Calu3 (cell line): ENCODE data around the gene GARIN5A. TPM values are rescaled to one million over a fixed set of nuclear protein-coding genes. Genes with fewer than 3 reads are reported as not detected.

ENCODE experiments used
- BruUV-seq: library from RNA; stranded (reverse); fragments of 400-500 nt; replicated peaks from 2 replicates; lab custom pipeline; 2021; lab: Mats Ljungman, UMichigan
- CTCF ChIA-PET: fragments of 300-600 bp; sonication (Branson Sonifier 250); formaldehyde crosslinking; loops from one replicate; lab custom pipeline; 2022; ENCODE audit warnings: antibody characterized with exemption; lab: Charles Lee
- DNase-seq: peaks from one replicate; pipeline ENCODE4 v3.0.0; 2022
- H3K27ac Mint-ChIP-seq: one replicate; pipeline ENCODE4 v1.8.0; 2022; ENCODE audit warnings: mixed read lengths; ENCODE audit not compliant: unreplicated experiment
- H3K27me3 Mint-ChIP-seq: one replicate; pipeline ENCODE4 v1.8.0; 2022; ENCODE audit warnings: mixed read lengths; ENCODE audit not compliant: unreplicated experiment
- H3K36me3 Mint-ChIP-seq: one replicate; pipeline ENCODE4 v1.8.0; 2022; ENCODE audit warnings: mild to moderate bottlenecking, moderate library complexity, mixed read lengths; ENCODE audit not compliant: insufficient read depth, unreplicated experiment
- H3K4me1 Mint-ChIP-seq: one replicate; pipeline ENCODE4 v1.8.0; 2022; ENCODE audit warnings: mild to moderate bottlenecking, low read depth, mixed read lengths; ENCODE audit not compliant: unreplicated experiment
- H3K4me3 Mint-ChIP-seq: one replicate; pipeline ENCODE4 v1.8.0; 2022; ENCODE audit warnings: mild to moderate bottlenecking, low read depth, moderate library complexity, mixed read lengths; ENCODE audit not compliant: unreplicated experiment
- H3K9me3 Mint-ChIP-seq: one replicate; pipeline ENCODE4 v1.8.0; 2022; ENCODE audit warnings: low read depth, mixed read lengths; ENCODE audit not compliant: unreplicated experiment
- CTCF ChIP-seq: fragments of 200-600 bp; IDR thresholded peaks from one replicate; pipeline ENCODE4 v1.8.0; 2022; ENCODE audit warnings: antibody characterized with exemption; ENCODE audit not compliant: unreplicated experiment
- intact Hi-C: fragments of 100-400 bp; cut with micrococcal nuclease; formaldehyde crosslinking; loops from one replicate; pipeline ENCODE4 v1.10.0; 2022; ENCODE audit not compliant: unreplicated experiment
- total RNA-seq: library from RNA; stranded (reverse); gene quantifications from 2 replicates; pipeline ENCODE4 v1.2.3, GENCODE V29; 2022

GARIN5A gene
- total RNA-seq, 1 experiment from 2014 or later: 6.0 TPM

- no peak overlapping the region for H3K4me3 Mint-ChIP-seq
- CTCF ChIA-PET: interaction anchor here (0.6 kb wide), 1 partner anchor 174 kb away, joined by 4 read pairs; no protein-coding TSS in a partner anchor
These were observed 56.5 kb downstream of the GARIN5A start for GRCh38 chr19:50420127-50420526.

GRCh38 chr19:50419580-50420035 is 57.0 kb downstream of the GARIN5A start:
- no peak overlapping the region for H3K4me3 Mint-ChIP-seq
- CTCF ChIA-PET: interaction anchor here (0.6 kb wide), 1 partner anchor 174 kb away, joined by 4 read pairs; no protein-coding TSS in a partner anchor
- no peak for DNase-seq
- no peak overlapping the region for H3K27ac Mint-ChIP-seq
- H3K36me3 Mint-ChIP-seq: no peaks in the 10 kb centered on the region
- no TSS peak for BruUV-seq
- intact Hi-C loops: no loop called here
- H3K27me3 Mint-ChIP-seq: peaks cover 14% of the 10 kb centered on the region
- no peaks in the 10 kb centered on the region for H3K4me1 Mint-ChIP-seq
- no peak for TF ChIP-seq CTCF
- H3K9me3 Mint-ChIP-seq: no peaks in the 10 kb centered on the region

More at GRCh38 chr19:50420127-50420526, 56.5 kb downstream of the GARIN5A start:
- intact Hi-C loops: no loop called here
- no TSS peak for BruUV-seq
- no peak for DNase-seq
- Mint-ChIP-seq H3K9me3 (no peaks in the 10 kb centered on the region), H3K4me1 (no peaks in the 10 kb centered on the region), H3K27me3 (peaks cover 14% of the 10 kb centered on the region), H3K36me3 (no peaks in the 10 kb centered on the region), H3K27ac (no peak overlapping the region)
- TF ChIP-seq CTCF: no peak

- no peaks in the 10 kb centered on the region for H3K9me3 Mint-ChIP-seq
- no peaks in the 10 kb centered on the region for H3K36me3 Mint-ChIP-seq
- CTCF ChIA-PET: interaction anchor here (1.0 kb wide), 1 partner anchor 10 kb away, joined by 3 read pairs; no protein-coding TSS in a partner anchor
- no peak for TF ChIP-seq CTCF
- no peak for DNase-seq
- intact Hi-C loops: no loop called here
- H3K27ac Mint-ChIP-seq: no peak overlapping the region
- BruUV-seq: no TSS peak
- H3K27me3 Mint-ChIP-seq: peaks cover 14% of the 10 kb centered on the region
- H3K4me3 Mint-ChIP-seq: no peak overlapping the region
- H3K4me1 Mint-ChIP-seq: no peaks in the 10 kb centered on the region
These were observed 57.5 kb downstream of the GARIN5A start for GRCh38 chr19:50419022-50419579.

GRCh38 chr19:50418176-50419021 is 58.2 kb downstream of the GARIN5A start, which contains the start of gene SPIB:
Gene SPIB, plus strand, starts transcription at chr19:50418938. Its CDS starts 25 bp downstream, at chr19:50418963.
- H3K27me3 Mint-ChIP-seq: peaks cover 14% of the 10 kb centered on the region
- no peak within 1 kb of the TSS for H3K27ac Mint-ChIP-seq
- H3K4me3 Mint-ChIP-seq: no peak within 1 kb of the TSS
- intact Hi-C loops: no loop called here
- BruUV-seq: no TSS peak
- H3K9me3 Mint-ChIP-seq: no peaks in the 10 kb centered on the region
- DNase-seq: no peak
- H3K4me1 Mint-ChIP-seq: no peaks in the 10 kb centered on the region
- TF ChIP-seq CTCF: no peak
- CTCF ChIA-PET: interaction anchor here (1.0 kb wide), 1 partner anchor 9 kb away, joined by 3 read pairs; no protein-coding TSS in a partner anchor
- H3K36me3 Mint-ChIP-seq: peaks cover 4% of the 10 kb centered on the region
